Fibroblast of lung (primary cell): Measurements from ENCODE around the gene SRC.

Experiments used
- EZH2 ChIP-seq: IDR thresholded peaks from 2 replicates; pipeline ENCODE4 v1.5.1; 2012; ENCODE audit warnings: low read length, control low read depth, mild to moderate bottlenecking; ENCODE audit errors: missing control alignments
- TF ChIP-seq, protein P1 (sequence below), 2 donors: IDR thresholded peaks in 1 of 2; conservative IDR thresholded peaks in 1 of 2; 1 replicate in 1 of 2; 2 replicates in 1 of 2; pipeline ENCODE4 v1.5.1; 2011 to 2012; ENCODE audit warnings: low read length in 2 of 2, control low read depth in 1 of 2, inconsistent platforms in 1 of 2, low read depth in 1 of 2, mild to moderate bottlenecking in 1 of 2

DNA sequence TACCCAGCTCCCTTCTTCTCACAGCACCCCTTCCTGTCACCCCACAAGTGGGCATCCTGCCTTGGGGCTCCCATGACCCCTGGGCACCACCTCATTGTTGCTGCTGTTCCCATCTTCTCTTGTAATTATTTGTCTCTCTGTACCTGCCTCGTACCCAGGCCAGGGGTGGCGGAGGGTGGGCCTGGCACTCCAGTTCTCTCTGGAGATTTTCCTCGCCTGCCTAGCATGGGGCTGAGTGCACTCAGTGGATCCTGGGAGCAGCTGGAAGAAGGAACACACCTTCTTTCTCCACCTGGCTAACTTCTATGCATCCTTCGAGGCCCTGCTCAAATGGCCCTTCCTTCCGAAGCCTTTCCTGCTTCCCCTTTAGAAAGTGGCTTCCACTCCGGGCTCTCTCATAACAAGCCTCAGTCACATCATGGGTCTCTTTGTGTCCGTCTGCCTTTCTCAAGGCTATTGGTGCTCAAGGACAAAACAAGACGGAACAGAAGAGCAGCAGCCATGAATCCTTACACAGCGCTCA, 79.2 kb downstream of the SRC start:
- TF ChIP-seq, protein P1, sequence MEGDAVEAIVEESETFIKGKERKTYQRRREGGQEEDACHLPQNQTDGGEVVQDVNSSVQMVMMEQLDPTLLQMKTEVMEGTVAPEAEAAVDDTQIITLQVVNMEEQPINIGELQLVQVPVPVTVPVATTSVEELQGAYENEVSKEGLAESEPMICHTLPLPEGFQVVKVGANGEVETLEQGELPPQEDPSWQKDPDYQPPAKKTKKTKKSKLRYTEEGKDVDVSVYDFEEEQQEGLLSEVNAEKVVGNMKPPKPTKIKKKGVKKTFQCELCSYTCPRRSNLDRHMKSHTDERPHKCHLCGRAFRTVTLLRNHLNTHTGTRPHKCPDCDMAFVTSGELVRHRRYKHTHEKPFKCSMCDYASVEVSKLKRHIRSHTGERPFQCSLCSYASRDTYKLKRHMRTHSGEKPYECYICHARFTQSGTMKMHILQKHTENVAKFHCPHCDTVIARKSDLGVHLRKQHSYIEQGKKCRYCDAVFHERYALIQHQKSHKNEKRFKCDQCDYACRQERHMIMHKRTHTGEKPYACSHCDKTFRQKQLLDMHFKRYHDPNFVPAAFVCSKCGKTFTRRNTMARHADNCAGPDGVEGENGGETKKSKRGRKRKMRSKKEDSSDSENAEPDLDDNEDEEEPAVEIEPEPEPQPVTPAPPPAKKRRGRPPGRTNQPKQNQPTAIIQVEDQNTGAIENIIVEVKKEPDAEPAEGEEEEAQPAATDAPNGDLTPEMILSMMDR (conservative IDR thresholded peaks at IDR 0.05 in 1 of 2, IDR thresholded peaks at IDR 0.05 in 1 of 2; ENCODE audit: low read depth in 1 of 2, low read length in 2 of 2) = no peak
- TF ChIP-seq EZH2 = no peak
